ENCODE data around the gene CYTH1.

DNA sequence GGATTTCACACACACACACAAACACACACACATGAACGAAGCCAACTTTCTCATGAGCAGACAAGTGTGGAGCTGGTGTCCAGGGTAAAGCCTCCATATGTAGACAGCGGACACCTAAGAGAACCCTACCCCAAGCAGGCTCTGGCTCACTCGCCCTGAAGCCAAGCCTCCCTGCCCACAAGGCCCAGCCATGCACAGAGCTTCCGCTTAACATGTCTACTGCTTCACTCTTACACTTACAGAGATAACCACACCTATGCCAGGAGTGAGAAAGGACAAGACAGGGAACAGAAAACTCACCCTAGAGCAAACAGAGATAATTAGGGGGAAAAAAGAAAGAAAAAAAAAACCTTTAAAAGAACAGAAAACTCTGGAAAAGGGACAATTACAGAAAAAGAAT, 67.5 kb downstream of the CYTH1 start:
- TF ChIP-seq, protein P1, sequence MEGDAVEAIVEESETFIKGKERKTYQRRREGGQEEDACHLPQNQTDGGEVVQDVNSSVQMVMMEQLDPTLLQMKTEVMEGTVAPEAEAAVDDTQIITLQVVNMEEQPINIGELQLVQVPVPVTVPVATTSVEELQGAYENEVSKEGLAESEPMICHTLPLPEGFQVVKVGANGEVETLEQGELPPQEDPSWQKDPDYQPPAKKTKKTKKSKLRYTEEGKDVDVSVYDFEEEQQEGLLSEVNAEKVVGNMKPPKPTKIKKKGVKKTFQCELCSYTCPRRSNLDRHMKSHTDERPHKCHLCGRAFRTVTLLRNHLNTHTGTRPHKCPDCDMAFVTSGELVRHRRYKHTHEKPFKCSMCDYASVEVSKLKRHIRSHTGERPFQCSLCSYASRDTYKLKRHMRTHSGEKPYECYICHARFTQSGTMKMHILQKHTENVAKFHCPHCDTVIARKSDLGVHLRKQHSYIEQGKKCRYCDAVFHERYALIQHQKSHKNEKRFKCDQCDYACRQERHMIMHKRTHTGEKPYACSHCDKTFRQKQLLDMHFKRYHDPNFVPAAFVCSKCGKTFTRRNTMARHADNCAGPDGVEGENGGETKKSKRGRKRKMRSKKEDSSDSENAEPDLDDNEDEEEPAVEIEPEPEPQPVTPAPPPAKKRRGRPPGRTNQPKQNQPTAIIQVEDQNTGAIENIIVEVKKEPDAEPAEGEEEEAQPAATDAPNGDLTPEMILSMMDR (tag by site-specific recombination; IDR thresholded peaks at IDR 0.05): no peak
- no peak for TF ChIP-seq ZNF585B (tag by site-specific recombination; IDR thresholded peaks at IDR 0.05)
- no peak for TF ChIP-seq ZNF121 (tag by site-specific recombination; IDR thresholded peaks at IDR 0.05)
- TF ChIP-seq PBX3 (CRISPR knock-in tag; IDR thresholded peaks at IDR 0.05): no peak
- no peak for TF ChIP-seq ZNF274 (IDR thresholded peaks at IDR 0.05; ENCODE audit: low read length)
- no peak for TF ChIP-seq ZNF274 (tag by site-specific recombination; IDR thresholded peaks at IDR 0.05; ENCODE audit: borderline replicate concordance)
- TF ChIP-seq ZSCAN18 (tag by site-specific recombination; IDR thresholded peaks at IDR 0.05): no peak

Data from HEK293 (cell line).